Bronchial epithelial cell (primary cell): ENCODE results near the gene FSD1L. TPM values are rescaled to one million over a fixed set of nuclear protein-coding genes. Genes with fewer than 3 reads are reported as not detected.
A peak's percentile ranks its signal among the peaks of the same experiment; 100 is the strongest.

Experiments used
- DNase-seq: peaks from one replicate; pipeline ENCODE4 v3.0.0-alpha.2; 2010; ENCODE audit warnings: low read depth
- FAIRE-seq: peaks from 2 replicates; lab custom pipeline; 2011; peaks lifted over from hg19 to GRCh38; lab: Jason Lieb, UNC
- H3K27me3 ChIP-seq: 2 replicates; pipeline ENCODE4 v1.5.1; 2011; ENCODE audit warnings: low read length; ENCODE audit not compliant: control insufficient read depth, insufficient read depth
- H3K36me3 ChIP-seq: 2 replicates; pipeline ENCODE4 v1.5.1; 2011; ENCODE audit warnings: low read length; ENCODE audit not compliant: control insufficient read depth, insufficient read depth
- H3K4me3 ChIP-seq: 2 replicates; pipeline ENCODE4 v1.5.1; 2011; ENCODE audit warnings: mild to moderate bottlenecking, low read depth, low read length, control low read depth
- total RNA-seq: library from RNA; depleted of rRNA; stranded (reverse); fragments of >200 nt; gene quantifications from 2 replicates; pipeline ENCODE4 v1.2.1, GENCODE V29; 2014
- TF ChIP-seq, protein P1 (sequence below): IDR thresholded peaks from 2 replicates; pipeline ENCODE4 v1.5.1; 2011; ENCODE audit warnings: mild to moderate bottlenecking, moderate library complexity, low read length, control low read depth, inconsistent platforms; ENCODE audit not compliant: insufficient read depth, severe bottlenecking

FSD1L gene
- total RNA-seq, 1 donor from 2014 or later, result 2.4 TPM

DNA sequence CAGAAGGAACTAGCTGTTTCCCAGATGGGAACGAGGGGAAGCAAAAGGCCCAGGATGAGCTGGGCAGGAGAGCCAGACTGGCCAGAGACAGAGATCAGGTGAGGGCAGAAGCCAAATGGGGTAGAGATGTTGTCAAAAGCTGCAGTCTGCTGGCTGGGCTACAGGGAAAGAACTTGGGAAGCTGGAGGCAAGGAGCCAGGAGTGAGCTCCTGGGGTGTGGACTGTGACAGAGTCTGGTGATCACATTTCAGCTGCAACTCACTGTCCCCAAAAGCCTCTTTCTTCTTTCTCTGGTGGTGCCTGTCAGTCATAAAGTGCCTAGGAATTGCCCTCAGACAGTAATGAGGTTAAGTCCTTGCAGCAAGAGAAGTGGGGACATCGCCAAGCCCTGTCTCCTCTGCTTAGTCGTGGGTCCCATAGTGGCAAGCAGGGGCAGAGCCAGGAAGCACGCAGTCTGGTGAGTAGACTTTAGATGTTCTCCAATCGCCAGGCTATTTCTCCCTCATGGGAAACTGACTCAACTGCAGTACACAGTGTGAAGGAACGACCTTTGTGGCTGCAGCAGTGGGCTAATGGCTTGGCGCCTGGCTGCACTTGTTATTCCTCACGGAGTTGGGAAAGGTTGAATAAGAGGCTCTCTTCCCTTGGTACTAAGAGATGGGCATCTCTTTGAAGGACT lies 2.5 kb upstream of the FSD1L start:
- Histone ChIP-seq H3K36me3 (no peaks in the 10 kb centered on the region), H3K27me3 (no peaks in the 10 kb centered on the region), H3K4me3 (no peak overlapping the region)
- TF ChIP-seq, protein P1, sequence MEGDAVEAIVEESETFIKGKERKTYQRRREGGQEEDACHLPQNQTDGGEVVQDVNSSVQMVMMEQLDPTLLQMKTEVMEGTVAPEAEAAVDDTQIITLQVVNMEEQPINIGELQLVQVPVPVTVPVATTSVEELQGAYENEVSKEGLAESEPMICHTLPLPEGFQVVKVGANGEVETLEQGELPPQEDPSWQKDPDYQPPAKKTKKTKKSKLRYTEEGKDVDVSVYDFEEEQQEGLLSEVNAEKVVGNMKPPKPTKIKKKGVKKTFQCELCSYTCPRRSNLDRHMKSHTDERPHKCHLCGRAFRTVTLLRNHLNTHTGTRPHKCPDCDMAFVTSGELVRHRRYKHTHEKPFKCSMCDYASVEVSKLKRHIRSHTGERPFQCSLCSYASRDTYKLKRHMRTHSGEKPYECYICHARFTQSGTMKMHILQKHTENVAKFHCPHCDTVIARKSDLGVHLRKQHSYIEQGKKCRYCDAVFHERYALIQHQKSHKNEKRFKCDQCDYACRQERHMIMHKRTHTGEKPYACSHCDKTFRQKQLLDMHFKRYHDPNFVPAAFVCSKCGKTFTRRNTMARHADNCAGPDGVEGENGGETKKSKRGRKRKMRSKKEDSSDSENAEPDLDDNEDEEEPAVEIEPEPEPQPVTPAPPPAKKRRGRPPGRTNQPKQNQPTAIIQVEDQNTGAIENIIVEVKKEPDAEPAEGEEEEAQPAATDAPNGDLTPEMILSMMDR, result no peak
- no peak for DNase-seq
- no peak for FAIRE-seq

DNA sequence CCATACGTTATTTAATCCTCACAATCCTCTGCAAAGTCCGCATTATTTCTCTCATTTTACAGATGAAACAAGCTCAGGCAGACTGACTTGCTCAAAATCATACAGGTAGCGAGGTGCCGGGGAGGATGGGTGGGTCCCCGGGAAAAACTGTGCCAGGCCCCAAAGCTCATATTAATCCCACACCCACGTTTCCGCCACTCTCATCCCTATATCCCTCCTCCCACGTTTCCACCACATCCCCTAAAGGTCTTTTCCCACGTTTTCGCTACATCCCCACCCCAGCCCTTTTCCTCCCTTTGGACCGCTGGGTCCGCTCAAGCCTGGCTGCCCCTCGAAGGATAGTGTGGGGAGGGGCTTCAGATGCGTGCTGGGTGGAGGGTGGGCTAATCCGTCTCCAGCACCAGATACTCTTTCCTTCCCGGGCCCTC lies 434 bp upstream of the FSD1L start:
- DNase-seq, result peak; percentile 15

DNA sequence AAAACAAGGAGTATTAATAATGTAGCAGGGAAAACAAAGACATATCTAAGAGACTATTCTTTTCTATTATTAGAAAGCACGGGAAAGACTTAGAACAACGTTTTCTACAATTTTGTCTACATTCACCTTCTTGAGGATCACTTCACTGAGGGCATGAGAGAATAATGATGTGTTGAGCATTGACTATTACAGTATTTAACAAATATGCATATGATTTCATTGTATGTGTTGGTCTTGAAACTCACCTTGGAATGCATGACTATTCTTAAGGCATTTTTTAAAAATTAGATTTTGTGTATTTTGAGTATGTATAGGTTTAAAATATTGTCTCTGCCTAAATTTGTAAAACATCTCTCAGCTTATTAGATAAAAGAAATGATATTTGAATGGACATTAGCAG lies 1.2 kb downstream of the FSD1L start:
- Histone ChIP-seq H3K4me3 (no peak overlapping the region), H3K36me3 (no peaks in the 10 kb centered on the region), H3K27me3 (no peaks in the 10 kb centered on the region)
- DNase-seq (peak; percentile 37), FAIRE-seq (no peak)
- TF ChIP-seq, protein P1, result no peak

More for the DNA sequence above, 434 bp upstream of the FSD1L start:
- no peak for FAIRE-seq
- Histone ChIP-seq H3K36me3 (no peaks in the 10 kb centered on the region), H3K4me3 (peak overlapping the region; percentile 84), H3K27me3 (no peaks in the 10 kb centered on the region)
- TF ChIP-seq, protein P1, result no peak

DNA sequence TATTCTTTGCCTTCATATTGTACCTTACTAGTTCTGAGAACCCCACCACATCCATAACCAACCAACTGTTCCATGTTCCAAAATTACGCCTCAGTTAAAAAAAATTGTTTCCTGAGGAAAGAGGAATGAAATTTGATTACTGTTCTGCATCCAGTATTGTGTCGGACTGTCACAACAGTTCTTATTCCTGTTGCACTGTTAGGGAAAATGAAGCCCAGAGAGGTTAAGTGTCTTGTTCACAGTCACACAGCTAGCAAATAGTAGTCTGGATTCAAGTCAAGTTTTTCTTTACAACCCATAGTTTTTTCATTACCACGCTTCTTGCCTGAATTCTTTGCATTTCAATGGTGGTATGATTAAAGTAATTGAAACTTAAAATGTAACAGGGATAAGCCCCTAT lies 4.4 kb downstream of the FSD1L start:
- FAIRE-seq, result no peak
- Histone ChIP-seq H3K4me3 (no peak overlapping the region), H3K27me3 (no peaks in the 10 kb centered on the region), H3K36me3 (no peaks in the 10 kb centered on the region)
- TF ChIP-seq, protein P1, result no peak
- no peak for DNase-seq

DNA sequence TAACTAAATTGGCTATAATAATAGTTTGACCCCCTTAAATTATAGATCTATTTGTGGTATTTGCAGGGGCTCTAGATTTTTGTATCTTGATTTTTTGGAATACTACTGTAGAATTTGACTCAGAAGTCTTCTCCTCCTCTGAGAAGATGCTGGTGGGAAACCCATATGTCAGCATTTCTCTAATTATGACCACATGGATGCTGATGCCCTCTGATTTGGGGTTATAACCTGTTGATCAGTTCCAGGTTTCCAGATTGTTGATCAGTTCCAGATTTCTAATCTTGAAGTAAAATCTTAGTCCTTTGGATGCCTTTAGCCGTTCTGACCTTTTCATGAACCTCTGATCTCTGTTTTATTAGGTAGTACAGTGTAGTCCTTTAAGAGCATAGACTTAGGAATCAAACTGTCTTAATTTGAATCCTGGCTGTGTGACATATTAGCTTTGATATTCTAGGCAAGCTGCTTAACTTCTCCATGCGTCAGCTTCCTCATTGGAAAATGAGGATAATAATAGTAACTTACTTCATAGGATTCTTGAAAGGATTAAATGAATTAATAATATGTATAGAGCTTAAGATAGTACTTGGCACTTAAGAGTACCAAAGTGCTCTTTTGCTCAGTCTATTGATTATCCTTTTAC lies 8.1 kb downstream of the FSD1L start:
- DNase-seq (no peak), FAIRE-seq (no peak)
- TF ChIP-seq, protein P1, result no peak
- no peaks in the 10 kb centered on the region for H3K36me3 ChIP-seq
- H3K4me3 ChIP-seq, result no peak overlapping the region
- H3K27me3 ChIP-seq, result no peaks in the 10 kb centered on the region
